ENCODE results near the gene POLR1H. TPM values are rescaled to one million over a fixed set of nuclear protein-coding genes. Genes with fewer than 3 reads are reported as not detected.

POLR1H gene
- total RNA-seq, 1 experiment from 2014 or later: 40.0 TPM

- ChIA-PET POLR2A (ENCODE audit: unreplicated experiment) (no interaction called here), CTCF (no interaction called here)
- Histone ChIP-seq H3K9me2 (replicated peaks; ENCODE audit: low read length) (no peaks in the 10 kb centered on the region), H3K36me3 (ENCODE audit: low read depth, low read length) (no peaks in the 10 kb centered on the region), H3K4me1 (ENCODE audit: insufficient read depth, low read length) (peaks cover 32% of the 10 kb centered on the region), H3K27me3 (ENCODE audit: low read length) (0 out of 2 replicates have a peak, but pooled peaks cover 3% of the 10 kb centered on the region), H3K79me2 (ENCODE audit: low read length) (peaks cover 1% of the 10 kb centered on the region), H4K20me1 (ENCODE audit: low read length) (no peaks in the 10 kb centered on the region), H3K9me3 (ENCODE audit: low read length) (no peaks in the 10 kb centered on the region), H3K9ac (ENCODE audit: low read length) (no peak overlapping the region), H3K27ac (ENCODE audit: low read length) (no peak overlapping the region), H3F3A (ENCODE audit: low read length, unreplicated experiment) (no peaks in the 10 kb centered on the region), H2AFZ (ENCODE audit: low read length) (no peak overlapping the region), H3K4me2 (ENCODE audit: low read length) (peak overlapping the region; percentile 99), H3K4me3 (ENCODE audit: low read length) (peak overlapping the region; percentile 75; the same call in 1 of the 2 replicates)
- DNase-seq: peak; percentile 16
- no peak for ATAC-seq
- intact Hi-C loops (cut with micrococcal nuclease): loop anchor here (2.0 kb wide), 1 partner anchor 27 kb away; no protein-coding TSS in a partner anchor
- TF ChIP-seq CTCF (conservative IDR thresholded peaks at IDR 0.05; ENCODE audit: low read depth, low read length) (no peak), EZH2phosphoT487 (IDR thresholded peaks at IDR 0.05; ENCODE audit: borderline replicate concordance, low read length) (no peak), EZH2 (IDR thresholded peaks at IDR 0.05; ENCODE audit: low read length, unreplicated experiment) (no peak)
- no TSS peak for BruUV-seq (replicated peaks)
Measured at GRCh38 chr6:30073489-30074235, 12.6 kb downstream of the POLR1H start.

- H2AFZ ChIP-seq (ENCODE audit: low read length): peak overlapping the region; percentile 66
- CTCF ChIA-PET: no interaction called here
- H4K20me1 ChIP-seq (ENCODE audit: low read length): no peaks in the 10 kb centered on the region
- DNase-seq (peak; percentile 8), ATAC-seq (peak; percentile 12; the same call in 1 of the 2 replicates)
- BruUV-seq (replicated peaks): no TSS peak
- H3K27ac ChIP-seq (ENCODE audit: low read length): no peak overlapping the region
- POLR2A ChIA-PET (ENCODE audit: unreplicated experiment): no interaction called here
- H3K27me3 ChIP-seq (ENCODE audit: low read length): 0 out of 2 replicates have a peak, but pooled peaks cover 3% of the 10 kb centered on the region
- TF ChIP-seq CTCF (conservative IDR thresholded peaks at IDR 0.05; ENCODE audit: low read depth, low read length) (no peak), EZH2 (IDR thresholded peaks at IDR 0.05; ENCODE audit: low read length, unreplicated experiment) (no peak)
- H3K79me2 ChIP-seq (ENCODE audit: low read length): no peaks in the 10 kb centered on the region; the same call in 1 of the 2 replicates
- H3K36me3 ChIP-seq (ENCODE audit: low read depth, low read length): no peaks in the 10 kb centered on the region
- peaks cover 33% of the 10 kb centered on the region for H3K4me1 ChIP-seq (ENCODE audit: insufficient read depth, low read length)
- no peaks in the 10 kb centered on the region for H3K9me3 ChIP-seq (ENCODE audit: low read length)
- no peak overlapping the region for H3K9ac ChIP-seq (ENCODE audit: low read length)
- peak overlapping the region; percentile 75 for H3K4me3 ChIP-seq (ENCODE audit: low read length)
- no peaks in the 10 kb centered on the region for H3K9me2 ChIP-seq (replicated peaks; ENCODE audit: low read length)
- intact Hi-C loops (cut with micrococcal nuclease): loop anchor here (2.0 kb wide), 1 partner anchor 26 kb away; no protein-coding TSS in a partner anchor
- H3F3A ChIP-seq (ENCODE audit: low read length, unreplicated experiment): no peaks in the 10 kb centered on the region
- peak overlapping the region; percentile 99 for H3K4me2 ChIP-seq (ENCODE audit: low read length)
Measured at GRCh38 chr6:30074331-30075093, 13.4 kb downstream of the POLR1H start.

All from PC-3 (cell line).